ENCODE data around the gene SLC25A1.

The SLC25A1 gene

DNA sequence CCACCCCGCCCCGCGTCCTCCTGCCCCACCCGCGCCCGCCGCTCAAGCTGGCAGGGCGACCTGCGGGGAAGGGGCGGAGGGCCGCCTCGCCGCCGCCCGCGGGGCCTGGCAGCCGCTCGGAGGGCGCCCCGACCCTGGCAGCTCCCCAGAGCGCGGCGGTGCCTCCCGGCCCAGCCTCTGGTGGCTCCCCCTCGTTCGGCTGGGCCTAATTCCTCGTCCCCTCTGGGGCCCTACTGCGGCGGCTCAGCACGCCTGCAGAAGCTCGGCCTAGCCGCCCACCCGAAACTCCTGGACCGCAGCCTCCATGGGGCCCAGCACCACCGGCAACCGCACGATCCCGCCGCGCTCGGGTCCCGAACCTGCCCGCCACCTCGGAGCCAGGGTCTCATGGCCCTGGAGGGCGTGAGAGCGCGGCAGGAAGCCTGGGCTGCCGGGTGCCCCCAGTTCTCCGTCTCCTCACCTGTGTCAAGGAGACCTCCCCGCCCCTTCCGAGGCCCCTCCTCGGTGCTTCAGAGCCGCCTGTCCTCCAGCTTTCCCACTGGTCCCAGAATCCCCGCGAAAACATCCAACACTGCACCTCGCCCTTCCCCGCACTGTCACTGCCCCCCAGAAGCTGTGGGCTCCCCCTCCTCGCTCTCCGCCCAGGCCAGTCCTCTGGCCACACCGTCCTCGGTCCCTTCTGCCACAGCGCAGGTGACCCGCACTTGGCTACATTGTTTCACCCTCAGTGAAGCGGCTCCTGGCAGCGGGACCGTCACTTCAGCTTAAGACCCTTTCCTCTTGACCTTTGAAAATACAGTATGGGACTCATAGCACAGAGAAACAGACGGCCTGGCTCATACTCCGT, 27.8 kb downstream of the SLC25A1 start:
- FAIRE-seq (no peak), DNase-seq (ENCODE audit: insufficient read length, low spot score) (no peak)
- no peak for TF ChIP-seq POLR2A (IDR thresholded peaks at IDR 0.05; ENCODE audit: low read depth, low read length)

- DNase-seq (ENCODE audit: insufficient read length, low spot score): no peak
- FAIRE-seq: no peak
- TF ChIP-seq POLR2A (IDR thresholded peaks at IDR 0.05; ENCODE audit: low read depth, low read length): no peak
Observed at GRCh38 chr22:19149991-19150390, 28.5 kb downstream of the SLC25A1 start, which contains the start of gene GSC2. Gene GSC2 (minus strand): TSS chr22:19150292. CDS start chr22:19150283, 9 bp downstream.

DNA sequence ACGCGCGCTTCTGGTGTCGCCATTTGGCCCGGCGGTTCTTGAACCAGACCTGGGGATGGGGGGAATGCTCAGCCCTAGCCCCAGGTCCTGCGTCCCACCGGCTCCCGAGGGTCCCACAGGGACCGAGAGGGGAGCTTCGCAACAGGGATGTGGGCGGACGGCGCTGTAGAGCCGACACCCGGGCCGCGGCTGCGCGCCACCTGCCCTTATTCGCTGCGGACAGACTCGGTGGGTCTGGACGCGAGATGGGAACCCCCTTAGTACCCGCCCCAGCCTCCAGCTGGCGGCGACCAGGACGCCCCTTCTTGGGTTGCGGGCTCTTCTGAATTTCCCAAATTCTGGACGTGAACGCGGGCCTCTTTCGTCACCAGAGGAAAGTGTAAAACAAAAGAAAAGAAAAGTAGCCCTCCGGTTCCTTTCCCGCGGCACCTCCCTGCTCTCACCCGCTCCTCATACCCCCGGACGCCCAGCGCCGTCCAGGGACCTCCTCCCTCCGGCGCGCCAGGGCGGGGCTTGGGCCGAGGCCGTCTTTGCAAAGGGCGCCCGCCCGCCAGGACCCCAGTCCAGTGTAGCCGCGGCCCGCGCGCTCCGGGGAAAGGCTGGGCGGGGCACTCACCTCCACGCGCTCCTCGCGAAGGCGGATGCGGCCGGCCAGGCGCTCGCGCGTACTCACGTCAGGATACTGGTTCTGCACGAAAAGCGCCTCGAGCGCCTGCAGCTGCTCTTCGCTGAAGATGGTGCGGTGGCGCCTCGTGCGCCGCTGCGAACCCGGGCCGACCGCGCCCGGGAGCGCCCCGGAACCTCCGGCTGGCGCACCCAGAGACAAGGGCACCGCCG, 29.3 kb downstream of the SLC25A1 start:
- no peak for TF ChIP-seq POLR2A (IDR thresholded peaks at IDR 0.05; ENCODE audit: low read depth, low read length)
- no peak for DNase-seq (ENCODE audit: insufficient read length, low spot score)
- no peak for FAIRE-seq

GRCh38 chr22:19148417-19149046, 30.0 kb downstream of the SLC25A1 start:
- FAIRE-seq (no peak), DNase-seq (ENCODE audit: insufficient read length, low spot score) (no peak)
- TF ChIP-seq POLR2A (IDR thresholded peaks at IDR 0.05; ENCODE audit: low read depth, low read length): no peak

- no peak for TF ChIP-seq POLR2A (IDR thresholded peaks at IDR 0.05; ENCODE audit: low read depth, low read length)
- no peak for DNase-seq (ENCODE audit: insufficient read length, low spot score)
- no peak for FAIRE-seq
Observed at GRCh38 chr22:19147195-19147780, 31.2 kb downstream of the SLC25A1 start.

DNA sequence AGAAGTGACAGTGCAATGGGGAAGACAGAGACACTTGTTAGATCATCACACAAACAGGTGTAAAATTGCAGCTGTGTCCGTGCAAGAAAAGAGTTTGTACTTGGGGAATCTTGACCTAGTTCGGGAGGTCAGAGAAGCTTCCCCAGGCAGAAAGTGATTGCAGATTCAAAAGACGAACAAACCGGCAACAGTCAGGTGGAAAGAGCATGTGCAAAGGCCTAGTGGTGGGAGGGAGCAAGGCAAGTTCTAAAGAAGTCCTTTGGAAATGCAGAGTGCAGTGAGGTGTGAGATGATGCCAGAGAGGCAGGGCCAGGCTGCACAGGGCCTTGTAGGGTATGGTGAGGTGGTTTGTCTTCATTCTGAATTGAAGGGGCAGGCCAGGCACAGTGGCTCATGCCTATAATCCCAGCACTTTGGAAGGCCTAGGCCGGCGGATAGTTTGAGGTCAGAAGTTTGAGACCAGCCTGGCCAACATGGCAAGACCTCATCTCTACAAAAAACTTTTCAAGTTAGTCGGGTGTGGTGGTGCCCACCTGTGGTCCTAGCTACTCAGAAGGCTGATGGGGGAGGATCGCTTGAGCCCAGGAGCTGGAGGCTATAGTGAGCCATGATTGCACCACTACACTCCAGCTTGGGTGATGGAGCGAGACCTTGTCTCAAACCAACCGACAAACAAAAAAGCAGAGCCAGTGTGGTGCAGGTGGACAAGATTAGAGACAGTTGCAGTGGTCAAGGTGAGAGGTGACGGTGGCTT, 32.1 kb downstream of the SLC25A1 start:
- FAIRE-seq (no peak), DNase-seq (ENCODE audit: insufficient read length, low spot score) (no peak)
- no peak for TF ChIP-seq POLR2A (IDR thresholded peaks at IDR 0.05; ENCODE audit: low read depth, low read length)

DNA sequence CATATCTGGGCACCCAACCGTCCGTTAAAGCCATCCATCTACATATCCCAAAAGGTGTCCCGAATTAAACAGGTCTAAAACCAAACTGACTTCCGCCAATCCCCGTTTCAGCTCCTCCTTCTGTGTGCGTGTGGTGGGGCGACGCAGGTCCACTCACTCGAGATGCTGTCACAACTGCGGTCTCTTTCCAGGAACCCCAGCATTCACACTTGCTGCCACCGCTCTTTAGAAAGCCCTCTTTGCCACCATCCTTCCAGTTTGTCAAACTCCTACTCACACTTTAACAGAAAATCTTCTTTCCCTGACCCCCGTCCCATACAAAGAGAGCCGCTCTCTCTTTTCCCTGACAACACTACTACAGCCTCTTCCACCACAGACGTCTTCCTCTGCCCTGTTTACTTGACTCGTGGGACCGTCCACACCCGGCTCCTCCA, 34.6 kb downstream of the SLC25A1 start:
- FAIRE-seq (no peak), DNase-seq (ENCODE audit: insufficient read length, low spot score) (peak; percentile 32)
- no peak for TF ChIP-seq POLR2A (IDR thresholded peaks at IDR 0.05; ENCODE audit: low read depth, low read length)

DNA sequence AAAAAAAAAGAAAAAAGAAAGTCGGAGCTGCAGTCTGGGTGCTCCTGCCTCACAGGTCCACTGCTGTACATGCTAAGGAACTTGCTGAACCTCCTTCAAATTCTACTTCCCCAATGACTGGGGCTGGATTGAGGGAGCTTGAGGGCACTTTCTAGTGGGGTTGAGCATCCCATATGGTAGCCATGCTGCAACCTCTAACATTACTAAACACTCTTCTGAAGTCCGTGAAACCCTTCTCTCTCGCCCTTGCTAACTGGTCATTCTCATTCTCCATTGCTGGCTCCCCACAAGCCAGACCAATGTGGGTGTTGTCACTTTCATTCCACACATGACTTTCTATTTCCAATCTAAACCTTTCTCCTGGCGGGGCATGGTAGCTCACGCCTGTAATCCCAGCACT, 35.3 kb downstream of the SLC25A1 start:
- TF ChIP-seq POLR2A (IDR thresholded peaks at IDR 0.05; ENCODE audit: low read depth, low read length): no peak
- FAIRE-seq (no peak), DNase-seq (ENCODE audit: insufficient read length, low spot score) (no peak)

DNA sequence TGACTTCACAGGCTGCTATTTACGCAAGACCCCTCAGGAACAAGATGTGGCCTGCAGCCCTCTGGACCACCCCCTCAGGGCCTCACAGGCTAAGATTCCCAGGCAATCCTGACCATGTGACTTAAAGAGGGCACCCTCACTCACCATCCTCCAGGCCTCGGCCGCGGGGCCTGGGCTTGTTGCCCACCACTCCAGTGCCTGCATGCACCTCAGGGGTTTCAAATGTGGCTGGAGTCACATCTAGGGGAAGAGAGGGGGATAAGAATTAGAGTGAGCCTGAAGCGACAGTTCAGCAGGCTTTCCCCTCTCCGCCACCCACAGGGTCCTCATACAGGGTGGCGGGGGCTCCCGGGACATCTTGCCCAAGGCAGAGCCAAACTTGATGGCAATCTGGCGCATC, 36.1 kb downstream of the SLC25A1 start:
- FAIRE-seq: no peak

GRCh38 chr22:19139974-19140373, 38.6 kb downstream of the SLC25A1 start:
- no peak for TF ChIP-seq POLR2A (IDR thresholded peaks at IDR 0.05; ENCODE audit: low read depth, low read length)
- no peak for DNase-seq (ENCODE audit: insufficient read length, low spot score)
- FAIRE-seq: no peak

More for the DNA sequence above, 36.1 kb downstream of the SLC25A1 start:
- DNase-seq (ENCODE audit: insufficient read length, low spot score): no peak
- no peak for TF ChIP-seq POLR2A (IDR thresholded peaks at IDR 0.05; ENCODE audit: low read depth, low read length)

DNA sequence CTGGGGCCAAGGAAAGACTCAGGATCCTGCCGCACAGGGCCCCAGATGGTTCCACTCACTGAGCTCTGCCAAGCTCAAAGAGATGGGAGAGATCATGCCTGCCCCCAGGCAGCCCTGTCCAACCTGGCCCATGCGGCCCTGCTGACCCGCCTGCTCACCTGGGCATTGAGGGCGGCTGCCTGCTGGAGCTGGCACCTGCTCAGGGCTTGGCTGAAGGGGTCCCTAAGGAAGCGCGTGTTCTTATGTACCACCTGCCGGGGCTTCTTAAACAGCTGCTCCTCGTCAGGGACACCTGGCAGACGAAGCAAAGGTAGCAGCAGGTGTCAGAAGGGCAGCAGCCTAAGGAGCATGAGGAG, 39.6 kb downstream of the SLC25A1 start:
- no peak for DNase-seq (ENCODE audit: insufficient read length, low spot score)
- TF ChIP-seq POLR2A (IDR thresholded peaks at IDR 0.05; ENCODE audit: low read depth, low read length): no peak
- no peak for FAIRE-seq

GRCh38 chr22:19138217-19139000, 40.1 kb downstream of the SLC25A1 start:
- no peak for DNase-seq (ENCODE audit: insufficient read length, low spot score)
- no peak for TF ChIP-seq POLR2A (IDR thresholded peaks at IDR 0.05; ENCODE audit: low read depth, low read length)
- FAIRE-seq: no peak
